HG02943 (cell line): ENCODE measurements around the gene LCN2.
A peak's percentile ranks its signal among the peaks of the same experiment; 100 is the strongest.

Source experiments
- ATAC-seq: cut with Tn5 transposase; IDR thresholded peaks from one replicate; pipeline ENCODE4 v1.9.1; 2021; ENCODE audit warnings: mild to moderate bottlenecking, low read depth, moderate library complexity; ENCODE audit not compliant: unreplicated experiment

LCN2 gene

GRCh38 chr9:128146591-128147120, 2.6 kb upstream of the LCN2 start:
- ATAC-seq, result no peak

- no peak for ATAC-seq
Observed at GRCh38 chr9:128148509-128149000, 698 bp upstream of the LCN2 start.

- no peak for ATAC-seq
Observed at GRCh38 chr9:128149951-128150593, 819 bp downstream of the LCN2 start.

GRCh38 chr9:128150594-128151308, 1.5 kb downstream of the LCN2 start:
- no peak for ATAC-seq

- no peak for ATAC-seq
Observed at GRCh38 chr9:128151309-128152132, 2.3 kb downstream of the LCN2 start.

- ATAC-seq, result no peak
Observed at GRCh38 chr9:128152133-128153059, 3.1 kb downstream of the LCN2 start.

- no peak for ATAC-seq
Observed at GRCh38 chr9:128153060-128153946, 4.0 kb downstream of the LCN2 start.

- ATAC-seq, result no peak
Observed at GRCh38 chr9:128153947-128154695, 4.9 kb downstream of the LCN2 start.

- no peak for ATAC-seq
Observed at GRCh38 chr9:128155736-128156500, 6.7 kb downstream of the LCN2 start.

- ATAC-seq, result no peak
Observed at GRCh38 chr9:128159522-128159783, 10.2 kb downstream of the LCN2 start.

- ATAC-seq, result peak; percentile 62
Observed at GRCh38 chr9:128159784-128160602, 10.7 kb downstream of the LCN2 start, which contains the start of gene BBLN. Gene BBLN, plus strand, starts transcription at chr9:128160265. Its CDS starts 143 bp downstream, at chr9:128160408.

GRCh38 chr9:128160603-128160987, 11.3 kb downstream of the LCN2 start:
- ATAC-seq, result peak; percentile 13

GRCh38 chr9:128161215-128161902, 12.1 kb downstream of the LCN2 start:
- ATAC-seq, result no peak

GRCh38 chr9:128162215-128163026, 13.2 kb downstream of the LCN2 start:
- ATAC-seq, result no peak

- no peak for ATAC-seq
Observed at GRCh38 chr9:128163027-128163515, 13.8 kb downstream of the LCN2 start.
